Cardiac muscle cell (in vitro differentiated cells and primary cell): Measurements from ENCODE around the gene SERINC5. TPM values are rescaled to one million over a fixed set of nuclear protein-coding genes. Genes with fewer than 3 reads are reported as not detected.
"Not testable (repeated sequence)": the region's sequence is repeated elsewhere in the genome, so short reads cannot be mapped to it uniquely, and the experiment has no call there.

Experiments
- DNase-seq, 2 donors: peaks; one replicate each; pipeline versions ENCODE4 v3.0.0 to v3.0.0-alpha.2; 2010 to 2017; ENCODE audit warnings: low read depth in 1 of 2, low spot score in 1 of 2
- H3K27ac ChIP-seq: fragments of 200-600 bp; sonication (generic); 2 replicates; pipeline ENCODE4 v1.5.1; 2016
- H3K27me3 ChIP-seq: fragments of 200-600 bp; sonication (generic); 2 replicates; pipeline ENCODE4 v1.6.0; 2016; ENCODE audit warnings: control low read depth
- H3K36me3 ChIP-seq: fragments of 200-600 bp; sonication (generic); 2 replicates; pipeline ENCODE4 v1.5.1; 2016; ENCODE audit warnings: control low read depth
- H3K4me1 ChIP-seq: fragments of 200-600 bp; sonication (generic); 2 replicates; pipeline ENCODE4 v1.8.1; 2017; ENCODE audit warnings: low read depth, mild to moderate bottlenecking, mixed run types
- H3K4me3 ChIP-seq: fragments of 200-600 bp; sonication (generic); 2 replicates; pipeline ENCODE4 v1.5.1; 2016; ENCODE audit warnings: mild to moderate bottlenecking
- H3K9me3 ChIP-seq: fragments of 200-600 bp; sonication (generic); 2 replicates; pipeline ENCODE4 v1.5.1; 2017; ENCODE audit warnings: low read depth, mild to moderate bottlenecking, control low read depth
- CTCF ChIP-seq: IDR thresholded peaks from 2 replicates; pipeline ENCODE4 v1.5.1; 2012; ENCODE audit warnings: low read depth, mild to moderate bottlenecking, low read length
- polyA plus RNA-seq: library from polyadenylated mRNA; unstranded; fragments of >200 nt; fragmentation: Nextera tagmentation; extraction: Ambion mirVana; gene quantifications from 2 replicates; pipeline ENCODE4 v1.2.1, GENCODE V29; 2016
- total RNA-seq: library from RNA; depleted of rRNA; stranded (reverse); fragments of >200 nt; gene quantifications from 2 replicates; pipeline ENCODE4 v1.2.3, GENCODE V29; 2016

SERINC5 gene
- total and polyA plus RNA-seq, 2 experiments from 2014 or later = 10.8 to 33.6 TPM

- no peak overlapping the region for H3K4me3 ChIP-seq
- no peaks in the 10 kb centered on the region for H3K9me3 ChIP-seq
- H3K36me3 ChIP-seq = no peaks in the 10 kb centered on the region
- no peaks in the 10 kb centered on the region for H3K27me3 ChIP-seq
- peak in 1 of 2 donors; percentile 45 for DNase-seq
- no peak for TF ChIP-seq CTCF
- peak overlapping the region; percentile 74 for H3K27ac ChIP-seq
- H3K4me1 ChIP-seq = peaks cover 32% of the 10 kb centered on the region
Measured at GRCh38 chr5:80116000-80116399, 139.8 kb downstream of the SERINC5 start.

GRCh38 chr5:80114860-80115259 is 141.0 kb downstream of the SERINC5 start:
- H3K9me3 ChIP-seq = no peaks in the 10 kb centered on the region
- no peak overlapping the region for H3K27ac ChIP-seq
- H3K4me3 ChIP-seq = no peak overlapping the region
- H3K27me3 ChIP-seq = no peaks in the 10 kb centered on the region
- H3K4me1 ChIP-seq = peaks cover 42% of the 10 kb centered on the region
- no peak for TF ChIP-seq CTCF
- no peak for DNase-seq
- H3K36me3 ChIP-seq = no peaks in the 10 kb centered on the region

GRCh38 chr5:80111376-80111990 is 144.4 kb downstream of the SERINC5 start:
- Histone ChIP-seq H3K27ac (peak overlapping the region; percentile 31), H3K4me1 (peaks cover 39% of the 10 kb centered on the region)
- not testable (repeated sequence) for H3K36me3 ChIP-seq, H3K27me3 ChIP-seq, H3K4me3 ChIP-seq, H3K9me3 ChIP-seq
- peak in 1 of 2 donors; percentile 23 for DNase-seq

GRCh38 chr5:80109646-80110478 is 146.0 kb downstream of the SERINC5 start:
- Histone ChIP-seq H3K4me1 (peaks cover 33% of the 10 kb centered on the region), H3K36me3 (no peaks in the 10 kb centered on the region), H3K4me3 (no peak overlapping the region), H3K9me3 (no peaks in the 10 kb centered on the region), H3K27ac (peak overlapping the region; percentile 31), H3K27me3 (no peaks in the 10 kb centered on the region)
- TF ChIP-seq CTCF = no peak
- peak in 1 of 2 donors; percentile 29 for DNase-seq

GRCh38 chr5:80106916-80107315 is 148.9 kb downstream of the SERINC5 start:
- no peaks in the 10 kb centered on the region for H3K36me3 ChIP-seq
- no peak for DNase-seq
- H3K27me3 ChIP-seq = no peaks in the 10 kb centered on the region

More at GRCh38 chr5:80106916-80107315, 148.9 kb downstream of the SERINC5 start:
- Histone ChIP-seq H3K27ac (no peak overlapping the region), H3K4me1 (peaks cover 49% of the 10 kb centered on the region), H3K9me3 (no peaks in the 10 kb centered on the region), H3K4me3 (no peak overlapping the region)
- TF ChIP-seq CTCF = no peak
